Endothelial cell of umbilical vein (primary cell): Measurements from ENCODE around the gene NCOR1. TPM values are rescaled to one million over a fixed set of nuclear protein-coding genes. Genes with fewer than 3 reads are reported as not detected.
A peak's percentile ranks its signal among the peaks of the same experiment; 100 is the strongest.

Experiments
- BruUV-seq: library from RNA; stranded (reverse); fragments of 400-500 nt; replicated peaks from 2 replicates; lab custom pipeline; 2021; lab: Mats Ljungman, UMichigan
- CTCF ChIA-PET: fragments of 300-600, 350-600 bp; sonication (Branson Sonifier 250); formaldehyde crosslinking; loops from one replicate; lab custom pipeline; 2021; ENCODE audit warnings: antibody characterized with exemption, inconsistent platforms; lab: Charles Lee
- POLR2A ChIA-PET: fragments of 300-600, 350-600 bp; sonication (Branson Sonifier 250); formaldehyde crosslinking; loops from one replicate; lab custom pipeline; 2021; ENCODE audit warnings: antibody characterized with exemption, inconsistent platforms; lab: Charles Lee
- DNase-seq: peaks from one replicate; pipeline ENCODE4 v3.0.0-alpha.2; 2011; ENCODE audit warnings: low read depth, low spot score
- FAIRE-seq: peaks from 2 replicates; lab custom pipeline; 2011; peaks lifted over from hg19 to GRCh38; lab: Jason Lieb, UNC
- H2AFZ ChIP-seq: 2 replicates; pipeline ENCODE4 v1.6.0; 2012; ENCODE audit warnings: low read depth, low read length, control low read depth, inconsistent platforms
- H3K27ac ChIP-seq: 2 replicates; pipeline ENCODE4 v1.5.1; 2011; ENCODE audit warnings: low read depth, mild to moderate bottlenecking, control low read depth, low read length, moderate library complexity; ENCODE audit not compliant: insufficient read depth
- H3K27me3 ChIP-seq, 2 experiments: 2 replicates each; pipeline versions ENCODE4 v1.6.0 to v1.6.1; 2011; ENCODE audit warnings: low read length in 2 of 2, mixed read lengths in 1 of 2; ENCODE audit not compliant: control insufficient read depth in 2 of 2, insufficient read depth in 2 of 2
- H3K36me3 ChIP-seq, 2 experiments: 2 replicates in 1 of 2; 3 replicates in 1 of 2; pipeline ENCODE4 v1.5.1; 2011; ENCODE audit warnings: low read length in 2 of 2, mild to moderate bottlenecking in 1 of 2, moderate library complexity in 1 of 2; ENCODE audit not compliant: control insufficient read depth in 2 of 2, insufficient read depth in 2 of 2; ENCODE audit errors: extremely low read depth in 1 of 2
- H3K4me1 ChIP-seq: 3 replicates; pipeline ENCODE4 v1.5.1; 2011; ENCODE audit warnings: mild to moderate bottlenecking, low read length; ENCODE audit not compliant: control insufficient read depth, insufficient read depth; ENCODE audit errors: extremely low read depth
- H3K4me2 ChIP-seq: 2 replicates; pipeline ENCODE4 v1.6.1; 2011; ENCODE audit warnings: low read length, control low read depth, mixed read lengths; ENCODE audit not compliant: insufficient read depth
- H3K4me3 ChIP-seq, 3 experiments: fragments of 200-600 bp in 1 of 3; sonication (generic), shearing (Covaris generic) in 1 of 3; replicated peaks in 1 of 3; 2 replicates each; pipeline ENCODE4 v1.5.1; 2011 to 2016; ENCODE audit warnings: control low read depth in 3 of 3, low read length in 3 of 3, mild to moderate bottlenecking in 2 of 3, inconsistent platforms in 1 of 3, low read depth in 1 of 3, moderate library complexity in 1 of 3; ENCODE audit not compliant: insufficient read depth in 1 of 3
- H3K79me2 ChIP-seq: 2 replicates; pipeline ENCODE4 v1.6.0; 2012; ENCODE audit warnings: low read length, inconsistent platforms; ENCODE audit not compliant: control insufficient read depth, insufficient read depth
- H3K9ac ChIP-seq: replicated peaks from 2 replicates; pipeline ENCODE3; 2011; ENCODE audit warnings: low read length, control low read depth; ENCODE audit not compliant: insufficient read depth; ENCODE audit errors: extremely low read depth
- H3K9me1 ChIP-seq: replicated peaks from 3 replicates; pipeline ENCODE4 v1.6.0; 2011; ENCODE audit warnings: mild to moderate bottlenecking, low read length; ENCODE audit not compliant: control insufficient read depth, insufficient read depth; ENCODE audit errors: extremely low read depth
- H3K9me3 ChIP-seq: replicated peaks from 2 replicates; pipeline ENCODE4 v1.5.1; 2012; ENCODE audit warnings: low read length, inconsistent platforms; ENCODE audit not compliant: control insufficient read depth, insufficient read depth
- H4K20me1 ChIP-seq: replicated peaks from 2 replicates; pipeline ENCODE3; 2011; ENCODE audit warnings: mild to moderate bottlenecking, low read length; ENCODE audit not compliant: control insufficient read depth, insufficient read depth; ENCODE audit errors: extremely low read depth
- EZH2 ChIP-seq: IDR thresholded peaks from 2 replicates; pipeline ENCODE4 v1.6.1; 2012; ENCODE audit warnings: borderline replicate concordance, low read depth, mild to moderate bottlenecking, moderate library complexity, low read length, inconsistent platforms; ENCODE audit not compliant: severe bottlenecking
- FOS ChIP-seq: IDR thresholded peaks from 2 replicates; pipeline ENCODE4 v1.6.1; 2011; ENCODE audit warnings: mild to moderate bottlenecking, low read length, moderate library complexity, borderline replicate concordance; ENCODE audit not compliant: insufficient read depth
- GATA2 ChIP-seq: IDR thresholded peaks from 2 replicates; pipeline ENCODE4 v1.7.0; 2011; ENCODE audit warnings: low read depth, mild to moderate bottlenecking, moderate library complexity, mixed read lengths, low read length; ENCODE audit not compliant: insufficient read length, insufficient read depth
- JUN ChIP-seq: IDR thresholded peaks from 2 replicates; pipeline ENCODE4 v1.6.1; 2011; ENCODE audit warnings: borderline replicate concordance, low read depth; ENCODE audit not compliant: insufficient read length, insufficient read depth
- MYC ChIP-seq: IDR thresholded peaks from one replicate; pipeline ENCODE4 v1.6.1; 2011; ENCODE audit warnings: mild to moderate bottlenecking, low read depth, low read length
- POLR2A ChIP-seq: IDR thresholded peaks from 2 replicates; pipeline ENCODE4 v1.6.1; 2012; ENCODE audit warnings: low read depth, mild to moderate bottlenecking, control low read depth, low read length
- POLR2AphosphoS5 ChIP-seq: IDR thresholded peaks from 2 replicates; pipeline ENCODE4 v1.6.1; 2012; ENCODE audit warnings: low read depth, mild to moderate bottlenecking, control low read depth, low read length, moderate library complexity; ENCODE audit not compliant: insufficient read depth
- dilution Hi-C: fragments of 300-500 bp; cut with MboI; formaldehyde crosslinking; loops from one replicate; pipeline ENCODE4 v1.15.0; 2019; ENCODE audit warnings: low sequenced_read_pairs; ENCODE audit not compliant: extremely low pct_ligation_motif_present
- intact Hi-C: fragments of 100-400 bp; cut with micrococcal nuclease; formaldehyde crosslinking; loops from one replicate; pipeline ENCODE4 v1.10.0; 2022
- polyA plus RNA-seq, 4 experiments: library from polyadenylated mRNA; depleted of rRNA in 3 of 4; stranded (reverse) in 3 of 4; unstranded in 1 of 4; fragments of >200 nt; gene quantifications; 2 replicates each; pipeline versions ENCODE4 v1.2.1 to v1.2.3, GENCODE V29; 2011 to 2012; ENCODE audit warnings: missing spikeins in 1 of 4
- total RNA-seq: library from RNA; stranded (reverse); gene quantifications from 2 replicates; pipeline ENCODE4 v1.2.3, GENCODE V29; 2021
- TF ChIP-seq, protein P1 (sequence below): IDR thresholded peaks from 2 replicates; pipeline ENCODE4 v1.6.1; 2011; ENCODE audit not compliant: insufficient read depth, insufficient read length

The NCOR1 gene
- total and polyA plus RNA-seq, 2 donors (not counting 3 experiments of a cell fraction or from before 2014, with no cell fraction given), result 90.0 to 134 TPM

DNA sequence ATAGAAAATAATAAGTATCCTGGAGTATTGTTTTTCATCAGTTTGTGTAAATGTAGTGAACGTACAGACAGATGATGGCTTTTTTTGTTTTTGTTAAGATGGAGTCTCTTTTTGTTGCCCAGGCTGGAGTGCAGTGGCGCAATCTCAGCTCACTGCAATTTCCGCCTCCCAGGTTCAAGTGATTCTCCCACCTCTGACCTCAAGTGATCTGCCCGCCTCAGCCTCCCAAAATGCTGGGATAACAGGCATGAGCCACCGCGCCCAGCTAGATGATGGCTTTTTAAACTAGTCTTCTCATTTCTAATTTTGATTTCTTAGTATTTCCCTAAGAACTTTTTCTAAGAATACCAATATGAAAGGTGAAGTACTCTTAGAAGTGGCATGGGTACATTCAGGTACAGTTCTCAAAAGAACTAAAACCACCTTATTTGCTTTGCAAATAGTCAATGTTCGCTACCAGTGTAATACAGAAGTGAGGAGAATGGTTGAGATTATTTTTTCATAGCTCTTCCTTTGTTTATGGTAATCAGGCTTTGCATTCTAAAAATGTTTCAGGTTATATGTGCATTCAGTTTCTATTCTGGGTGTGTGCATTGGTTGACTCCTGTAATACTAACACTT, 181.5 kb downstream of the NCOR1 start:
- Histone ChIP-seq H3K36me3 (peaks cover 24 to 25% of the 10 kb centered on the region in 2 experiments), H3K9me1 (no peaks in the 10 kb centered on the region), H4K20me1 (no peaks in the 10 kb centered on the region), H3K4me2 (no peak overlapping the region), H3K79me2 (peaks cover 5% of the 10 kb centered on the region), H3K4me1 (peaks cover 19% of the 10 kb centered on the region), H2AFZ (no peak overlapping the region), H3K9me3 (no peaks in the 10 kb centered on the region), H3K4me3 (no peak overlapping the region), H3K27ac (no peak overlapping the region), H3K27me3 (no peaks in the 10 kb centered on the region), H3K9ac (no peak overlapping the region)
- TF ChIP-seq JUN (no peak), FOS (no peak)
- CTCF ChIA-PET, result interaction anchor here (1.0 kb wide), 1 partner anchor 14 kb away, joined by 3 read pairs; no protein-coding TSS in a partner anchor
- FAIRE-seq, result no peak
- no TSS peak for BruUV-seq
- dilution Hi-C loops (no loop called here), intact Hi-C loops (no loop called here)
- POLR2A ChIA-PET, result no interaction called here
- DNase-seq, result no peak

DNA sequence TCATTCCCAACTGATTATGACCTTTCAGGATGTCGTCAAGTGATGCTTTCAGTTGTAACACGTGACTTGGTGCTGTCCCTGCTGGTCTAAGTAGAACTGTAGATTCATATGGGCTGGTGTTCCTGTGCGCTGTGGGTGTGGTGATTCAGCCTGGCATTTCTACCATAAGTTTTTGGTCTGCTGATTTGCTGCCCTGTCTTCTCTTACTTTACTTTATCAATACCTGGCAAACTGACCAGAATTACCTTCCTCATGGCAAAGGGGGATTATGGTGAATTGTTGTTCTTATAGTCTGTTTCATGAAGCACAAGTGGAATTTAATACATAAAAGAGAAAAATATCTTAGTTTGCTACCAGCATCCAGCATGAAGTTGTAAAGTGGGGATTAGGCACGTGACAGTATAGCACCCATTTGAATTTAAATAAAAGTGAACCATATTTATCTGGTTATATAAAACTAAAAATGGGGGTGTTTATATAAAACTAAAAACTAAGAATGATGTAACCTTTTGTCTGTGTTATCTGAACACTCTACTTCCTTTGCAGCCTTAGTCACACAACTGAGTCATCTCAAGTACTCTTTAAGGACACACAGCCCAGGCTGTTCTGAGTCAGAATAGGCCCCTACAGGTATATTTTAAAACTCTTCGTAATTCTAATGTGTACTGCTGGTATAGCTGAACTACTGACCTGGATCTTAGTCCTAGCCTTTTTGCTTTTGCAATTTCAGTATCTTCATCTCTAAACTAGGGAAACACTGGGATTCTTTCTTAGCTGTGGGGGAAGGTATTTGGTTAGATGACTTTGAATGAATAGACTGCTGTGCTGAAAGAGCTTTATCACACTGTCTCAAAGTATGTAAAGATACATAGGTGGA, 187.4 kb downstream of the NCOR1 start:
- ChIA-PET CTCF (interaction anchor here (0.5 to 2.0 kb wide), 5 partner anchors 13 to 1264 kb away, joined by 3 to 7 read pairs (median 4); no protein-coding TSS in a partner anchor), POLR2A (interaction anchor here (1.0 kb wide), 1 partner anchor 14 kb away, joined by 4 read pairs; no protein-coding TSS in a partner anchor)
- peak overlapping the region; percentile 97 for H3K27ac ChIP-seq
- H3K9me3 ChIP-seq, result no peaks in the 10 kb centered on the region
- H3K79me2 ChIP-seq, result peaks cover 18% of the 10 kb centered on the region
- peak; percentile 87 for DNase-seq
- H3K4me1 ChIP-seq, result peaks cover 40% of the 10 kb centered on the region
- dilution Hi-C loops, result no loop called here
- intact Hi-C loops, result loop anchor here (10.0 kb wide), 1 partner anchor 257 kb away; no protein-coding TSS in a partner anchor
- H4K20me1 ChIP-seq, result no peaks in the 10 kb centered on the region
- TSS peak; percentile 13 for BruUV-seq
- peak overlapping the region; percentile 62 for H3K4me2 ChIP-seq
- FAIRE-seq, result peak; percentile 66
- no peaks in the 10 kb centered on the region for H3K27me3 ChIP-seq
- peaks cover 23 to 44% of the 10 kb centered on the region in 2 experiments for H3K36me3 ChIP-seq
- no peaks in the 10 kb centered on the region for H3K9me1 ChIP-seq
- peak overlapping the region; percentile 70 for H3K9ac ChIP-seq
- peak overlapping the region in 1 of 3 experiments; percentile 26 for H3K4me3 ChIP-seq
- peak; percentile 53 for TF ChIP-seq POLR2AphosphoS5
- TF ChIP-seq MYC, result no peak
- TF ChIP-seq, protein P1, sequence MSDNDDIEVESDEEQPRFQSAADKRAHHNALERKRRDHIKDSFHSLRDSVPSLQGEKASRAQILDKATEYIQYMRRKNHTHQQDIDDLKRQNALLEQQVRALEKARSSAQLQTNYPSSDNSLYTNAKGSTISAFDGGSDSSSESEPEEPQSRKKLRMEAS, result no peak
- peak; percentile 97 for TF ChIP-seq JUN
- peak; percentile 79 for TF ChIP-seq GATA2
- peak; percentile 36 for TF ChIP-seq POLR2A
- peak; percentile 97 for TF ChIP-seq FOS
- TF ChIP-seq EZH2, result no peak
- H2AFZ ChIP-seq, result no peak overlapping the region
